Ovary (tissue), 3 donors: ENCODE data around the gene ZFP92.

ENCODE experiments used
- CTCF ChIP-seq, 3 donors: fragments of 450-650 bp in 2 of 3; fragments of 200-600 bp in 1 of 3; IDR thresholded peaks; one replicate each; pipeline versions ENCODE4 v1.5.1 to v1.8.0; 2016 to 2022; ENCODE audit warnings: antibody characterized with exemption in 3 of 3, mild to moderate bottlenecking in 1 of 3
- POLR2A ChIP-seq: fragments of 450-650 bp; IDR thresholded peaks from one replicate; pipeline ENCODE4 v1.6.1; 2017; ENCODE audit warnings: antibody characterized with exemption, mild to moderate bottlenecking, moderate library complexity
- donor health status: DM: no; HTN: no; CAD: no.

GRCh38 chrX:153366119-153366518, 45.2 kb upstream of the ZFP92 start:
- TF ChIP-seq CTCF (IDR thresholded peaks at IDR 0.05) (no peak), POLR2A (no peak)
